ENCODE measurements around the gene NEUROD4.
A peak's percentile ranks its signal among the peaks of the same experiment; 100 is the strongest.

The NEUROD4 gene

DNA sequence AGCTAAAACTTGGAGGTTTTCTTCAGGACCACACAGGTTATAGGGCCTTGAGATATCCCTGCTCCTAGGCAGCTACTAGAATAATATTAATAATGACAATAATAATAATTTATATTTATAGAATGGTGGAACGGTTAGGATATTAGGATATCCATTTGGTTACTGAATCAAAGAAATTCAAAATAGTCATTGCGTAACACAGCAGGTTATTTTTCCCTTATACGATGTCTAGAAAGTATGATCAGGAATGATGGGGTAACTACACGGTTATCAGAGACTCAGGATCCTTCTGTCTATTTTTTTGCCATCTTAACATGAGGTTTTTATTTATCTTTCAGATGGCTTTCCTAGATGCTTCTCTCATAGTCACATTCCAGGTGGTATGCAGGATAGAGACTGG is 39.0 kb downstream of the NEUROD4 start:
- DNase-seq (ENCODE audit: low read depth): no peak

DNA sequence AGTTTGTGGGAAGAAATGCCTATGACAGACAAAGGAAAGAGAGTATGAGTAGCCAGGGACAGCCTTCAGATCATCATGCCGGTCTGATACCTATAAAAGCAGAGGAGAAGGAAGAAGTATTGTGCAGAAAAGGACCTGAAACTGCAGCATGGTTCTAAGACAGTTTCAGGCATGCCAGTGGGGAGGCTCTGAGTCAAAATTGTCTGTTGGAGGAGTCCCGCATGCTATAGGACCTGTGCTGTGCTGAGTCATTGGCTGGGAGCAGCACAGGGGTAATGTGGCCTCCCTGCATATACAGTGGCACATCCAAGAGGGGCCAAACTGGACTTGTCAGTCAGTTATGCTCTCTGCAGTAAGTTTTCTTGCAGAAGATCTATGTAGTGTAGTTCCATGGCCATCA is 40.7 kb downstream of the NEUROD4 start:
- DNase-seq (ENCODE audit: low read depth): no peak

DNA sequence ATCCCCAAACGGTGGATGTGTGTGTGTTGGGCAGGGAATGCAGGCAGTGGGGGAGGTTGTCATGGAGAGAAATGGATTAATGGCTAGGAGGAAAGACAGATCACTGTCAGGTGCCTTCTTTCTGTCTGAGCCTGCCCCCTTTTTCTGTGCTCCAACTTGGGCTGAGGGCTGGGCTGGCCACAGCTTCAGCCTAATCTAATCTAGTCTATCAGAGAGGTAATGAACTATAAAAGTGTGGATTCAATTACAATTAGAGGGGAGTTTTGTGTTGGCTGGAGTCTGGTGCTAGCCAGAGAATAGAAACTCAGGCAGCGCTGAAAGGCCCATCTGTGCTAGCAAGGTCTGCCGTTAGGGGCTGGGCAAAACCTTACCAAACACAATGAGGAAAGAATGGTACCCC is 41.2 kb downstream of the NEUROD4 start:
- DNase-seq (ENCODE audit: low read depth): no peak

DNA sequence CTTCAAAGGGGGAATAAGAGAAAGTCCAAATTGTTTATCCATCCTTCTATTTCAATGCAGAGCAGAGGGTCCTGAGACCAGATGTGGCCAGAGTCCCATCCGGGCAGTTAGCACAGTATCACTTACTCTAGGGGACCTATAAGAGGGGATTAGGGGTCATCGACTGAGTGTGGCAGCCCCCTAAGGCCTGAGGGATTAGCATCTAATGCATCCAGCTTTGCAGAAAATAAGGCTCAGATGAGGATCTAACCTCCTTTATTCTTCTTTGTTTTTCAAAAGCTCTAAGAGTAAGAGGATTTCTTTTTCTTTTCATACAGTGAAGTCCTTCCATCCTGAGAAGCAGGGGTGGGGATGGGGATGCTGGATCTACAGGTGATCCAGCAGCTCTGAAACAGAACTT is 43.5 kb downstream of the NEUROD4 start:
- no peak for DNase-seq (ENCODE audit: low read depth)

DNA sequence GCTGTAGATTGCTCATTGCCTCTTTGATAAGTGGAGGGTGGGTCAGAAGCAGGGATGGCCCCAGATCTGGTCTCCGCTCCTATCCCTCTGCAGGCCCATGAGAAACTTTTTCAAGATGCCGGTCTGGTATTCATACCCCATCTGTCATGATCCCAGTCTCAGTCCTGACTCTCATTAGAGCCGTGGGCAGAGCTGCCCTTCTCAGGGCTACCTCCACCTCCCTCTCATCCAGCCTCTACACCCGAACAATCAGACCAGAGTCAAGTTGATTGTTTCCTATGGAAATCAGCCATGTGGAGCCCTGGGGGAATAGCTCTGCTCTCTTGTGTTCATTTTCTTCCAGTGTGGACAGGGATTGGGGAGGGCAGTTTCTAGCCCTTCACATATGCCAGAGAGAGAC is 45.8 kb downstream of the NEUROD4 start:
- no peak for DNase-seq (ENCODE audit: low read depth)

DNA sequence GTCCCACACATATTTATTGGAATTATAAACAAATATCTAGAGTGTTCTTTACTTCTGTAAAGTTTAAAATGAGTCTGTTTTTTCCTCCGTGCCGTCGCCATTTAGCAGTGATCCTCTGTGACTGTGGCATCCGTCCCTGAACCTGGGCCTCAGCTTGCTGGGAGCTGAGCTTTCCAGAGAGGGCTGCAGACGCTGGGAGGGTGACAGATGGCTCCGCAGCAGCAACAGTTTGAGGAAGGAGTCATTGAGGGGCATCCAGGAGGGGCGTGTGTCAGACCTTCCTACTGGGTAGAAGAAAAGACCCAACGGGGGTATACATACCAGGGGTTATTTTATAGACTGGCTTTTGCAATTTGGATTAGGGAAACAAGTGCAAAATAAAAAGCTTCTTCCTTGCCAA is 47.9 kb downstream of the NEUROD4 start:
- no peak for DNase-seq (ENCODE audit: low read depth)

DNA sequence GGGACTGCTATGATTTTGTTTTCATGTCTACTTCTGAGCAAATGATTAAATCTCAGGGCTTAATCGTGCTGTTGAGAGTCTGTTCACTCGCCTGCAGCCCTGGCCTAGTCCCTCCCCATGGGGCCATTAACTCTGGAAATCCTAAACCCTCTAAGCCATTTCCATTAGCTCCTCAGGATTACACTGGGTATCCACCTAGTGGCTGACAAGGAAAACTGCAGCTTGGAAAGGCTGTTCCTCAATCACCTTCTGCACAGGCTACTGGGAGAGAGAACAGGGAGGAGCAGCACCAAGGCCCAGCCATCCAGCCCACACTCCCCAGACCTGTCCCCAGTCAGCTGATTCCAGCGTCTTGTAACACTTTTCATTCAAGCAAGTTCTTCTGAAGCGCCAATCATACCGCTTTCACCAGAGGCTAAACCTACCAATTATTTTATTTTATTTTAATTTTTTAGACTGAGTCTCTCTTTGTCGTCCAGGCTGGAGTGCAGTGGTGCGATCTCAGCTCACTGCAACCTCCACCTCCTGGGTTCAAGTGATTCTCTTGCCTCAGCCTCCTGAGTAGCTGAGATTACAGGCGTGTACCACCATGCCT is 48.7 kb downstream of the NEUROD4 start:
- DNase-seq (ENCODE audit: low read depth): peak; percentile 41

DNA sequence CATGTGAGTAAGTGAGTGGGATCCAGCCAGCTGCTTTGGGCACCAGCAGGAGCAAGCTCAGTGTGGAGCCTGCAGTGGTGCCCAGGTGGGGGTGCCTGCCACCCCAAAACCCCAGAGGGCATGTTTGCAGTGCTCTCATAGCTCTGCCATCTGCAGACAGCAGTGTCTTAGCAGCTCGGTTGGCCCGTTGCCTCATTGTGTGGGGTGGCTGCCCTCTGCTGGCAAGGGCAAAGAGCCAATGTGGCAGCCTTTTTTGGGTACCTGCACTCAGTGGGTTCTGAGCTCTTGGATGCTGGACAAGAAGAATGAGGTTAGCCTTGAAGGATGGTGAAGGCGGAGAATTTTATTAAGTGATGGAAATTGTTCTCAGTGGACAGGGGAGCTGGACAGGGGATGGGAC is 52.3 kb downstream of the NEUROD4 start:
- peak; percentile 2 for DNase-seq (ENCODE audit: low read depth)

DNA sequence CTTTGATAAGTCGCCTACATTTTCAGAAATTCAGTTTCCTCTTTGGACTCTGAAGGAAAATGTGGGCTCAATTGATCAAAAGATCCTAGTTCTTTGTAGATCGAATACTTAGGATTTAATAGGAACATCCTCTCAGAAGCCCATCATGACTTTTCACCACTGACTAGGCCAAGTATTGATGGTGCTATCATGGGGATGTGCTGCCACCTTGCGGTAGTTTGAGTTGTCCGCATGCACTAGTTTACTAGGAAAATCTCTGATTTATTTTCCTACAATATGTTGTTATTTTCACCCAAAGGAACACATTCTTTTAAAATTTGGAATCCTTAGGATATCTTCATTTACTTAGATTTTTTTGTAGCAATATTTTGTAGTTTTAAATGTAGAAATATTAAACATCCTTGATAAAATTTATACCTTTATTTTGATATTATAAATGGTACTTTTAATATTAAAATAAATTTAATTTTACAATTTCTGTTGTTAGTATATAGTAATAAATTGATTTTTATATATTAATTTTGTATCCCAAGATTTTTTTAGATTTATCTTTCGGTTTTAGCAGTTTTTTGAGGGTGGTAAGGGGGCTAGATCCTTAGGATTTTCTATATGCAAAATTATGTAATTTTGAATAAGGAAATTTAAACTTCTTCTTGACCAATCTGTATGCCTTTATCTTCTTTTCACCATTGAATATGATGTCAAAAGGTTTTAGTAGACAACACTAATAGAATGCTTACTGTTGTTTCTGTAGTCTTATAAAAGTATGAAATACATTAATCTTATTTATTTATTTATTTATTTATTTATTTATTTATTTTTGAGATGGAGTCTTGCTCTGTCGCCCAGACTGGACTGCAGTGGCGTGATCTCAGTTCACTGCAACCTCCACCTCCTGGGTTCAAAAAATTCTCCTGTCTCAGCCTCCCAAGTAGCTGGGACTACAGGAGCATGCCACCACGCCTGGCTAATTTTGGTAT is 53.6 kb downstream of the NEUROD4 start:
- peak; percentile 41 for DNase-seq (ENCODE audit: low read depth)

DNA sequence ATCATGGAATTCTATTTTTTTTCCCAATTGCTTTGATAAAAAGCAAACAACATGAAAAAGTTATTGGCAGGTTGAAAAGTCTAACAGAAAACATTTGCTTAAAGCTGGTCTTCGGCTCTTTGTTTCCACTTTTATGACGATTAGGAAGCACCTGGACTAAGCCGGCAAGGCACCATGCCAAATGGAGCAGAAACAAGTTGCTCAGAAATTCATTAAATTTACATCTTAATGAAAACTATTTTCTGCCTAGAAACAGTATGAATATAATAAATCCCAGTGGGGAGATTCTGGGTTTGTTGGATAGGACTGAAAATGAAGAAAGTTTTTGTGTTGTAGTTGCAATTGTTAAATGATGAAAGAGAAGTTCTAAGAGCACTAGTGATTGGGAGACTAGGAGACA is 55.0 kb downstream of the NEUROD4 start:
- DNase-seq (ENCODE audit: low read depth): no peak

Data from stromal cell of bone marrow (primary cell).